NCI-H2029 treated with DMSO at 0.1 percent for 48 hours (cell line): Measurements from ENCODE around the gene APRT.
"Not testable (repeated sequence)": the region's sequence is repeated elsewhere in the genome, so short reads cannot be mapped to it uniquely, and the experiment has no call there.

ENCODE experiments used
- DNase-seq: peaks from one replicate; lab custom pipeline; 2025; lab: John Stamatoyannopoulos, UW

APRT gene

DNA sequence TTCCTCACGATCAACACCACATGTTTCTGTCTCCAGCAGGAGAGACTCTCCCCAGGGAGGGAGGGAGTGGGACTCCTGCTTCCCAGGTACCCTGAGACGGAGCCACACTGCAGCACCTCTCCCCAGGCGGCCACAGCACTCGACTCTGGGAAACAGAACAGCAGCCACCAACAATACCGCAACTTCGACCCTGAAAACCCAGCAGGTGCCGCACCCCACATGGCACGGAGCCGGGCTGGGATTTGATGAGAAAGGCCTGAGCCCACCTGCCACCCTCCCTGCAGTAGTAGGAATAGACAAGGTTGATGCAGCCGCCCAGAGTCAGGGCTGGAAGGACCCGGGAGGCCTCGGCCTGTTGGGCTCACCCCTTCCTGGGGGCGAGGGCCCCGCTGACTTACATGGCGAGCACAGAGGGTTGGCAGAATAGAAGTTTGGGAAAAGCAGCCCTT, 30.6 kb upstream of the APRT start:
- no peak for DNase-seq

DNA sequence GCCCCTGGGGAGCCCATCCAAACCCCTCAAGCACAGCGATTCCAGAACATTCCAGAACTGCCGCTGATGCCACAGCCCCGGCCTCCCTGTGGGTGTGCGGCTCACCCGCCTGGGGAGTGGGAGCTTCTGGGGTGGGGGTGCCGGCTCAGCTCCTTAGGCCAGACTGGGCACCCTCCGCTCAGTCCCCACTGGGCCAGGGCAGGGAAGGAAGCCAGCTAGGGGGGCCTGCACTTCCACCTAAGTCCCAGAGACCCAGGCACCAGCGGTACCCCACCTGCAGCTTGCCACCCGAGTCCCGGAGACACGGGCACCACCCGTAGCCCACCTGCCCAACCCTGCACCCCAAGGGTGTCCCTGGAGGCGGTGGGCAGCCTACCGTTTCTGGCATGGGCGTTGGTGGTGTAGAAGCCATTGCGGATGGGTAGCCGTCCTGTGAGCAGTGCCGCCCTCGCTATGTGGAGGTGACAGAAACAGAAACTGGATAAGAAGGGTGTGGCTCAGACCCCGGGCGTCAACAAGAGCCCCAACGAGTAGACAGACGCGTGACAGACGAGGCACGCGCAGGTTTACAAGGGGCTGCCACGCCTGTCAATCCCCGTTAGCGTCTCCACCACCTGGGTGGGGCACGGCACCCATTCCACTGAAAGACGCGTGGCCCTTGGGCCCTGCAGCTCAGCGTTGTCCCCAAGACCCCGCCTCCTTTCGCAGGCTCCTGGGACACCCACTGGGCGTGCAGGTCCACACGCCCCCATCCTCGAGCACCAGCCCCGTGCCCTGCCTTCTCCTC, 30.0 kb upstream of the APRT start:
- DNase-seq: no peak

DNA sequence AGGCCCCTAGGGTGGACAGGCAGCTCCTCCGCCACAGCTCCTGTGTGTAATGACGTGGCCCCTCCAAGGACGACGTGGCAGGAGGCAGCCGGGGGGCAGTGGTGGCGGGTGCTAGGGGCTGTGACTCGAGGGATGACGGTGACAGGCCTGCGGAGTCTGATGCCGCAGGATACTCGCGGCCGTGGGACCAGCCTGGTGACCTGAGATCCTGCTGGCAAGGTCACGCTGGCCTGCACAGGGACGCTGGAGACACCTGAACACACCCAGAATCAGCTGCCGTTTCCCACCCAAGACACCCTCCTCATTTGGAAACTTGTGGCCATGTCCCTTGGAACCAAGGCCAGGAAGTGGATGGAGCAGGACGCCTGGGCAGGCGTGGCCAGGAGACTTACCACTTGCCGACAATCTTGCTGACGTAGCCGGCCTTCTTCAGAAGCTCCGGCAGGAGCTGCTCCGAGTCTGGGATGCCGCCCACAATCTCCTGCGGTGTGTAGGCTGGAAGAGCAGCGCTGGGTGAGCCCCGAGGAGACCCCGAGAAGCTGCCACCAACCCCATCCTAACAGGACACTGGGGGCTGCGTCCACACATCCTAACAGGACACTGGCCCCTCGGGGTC, 29.0 kb upstream of the APRT start:
- DNase-seq: no peak

DNA sequence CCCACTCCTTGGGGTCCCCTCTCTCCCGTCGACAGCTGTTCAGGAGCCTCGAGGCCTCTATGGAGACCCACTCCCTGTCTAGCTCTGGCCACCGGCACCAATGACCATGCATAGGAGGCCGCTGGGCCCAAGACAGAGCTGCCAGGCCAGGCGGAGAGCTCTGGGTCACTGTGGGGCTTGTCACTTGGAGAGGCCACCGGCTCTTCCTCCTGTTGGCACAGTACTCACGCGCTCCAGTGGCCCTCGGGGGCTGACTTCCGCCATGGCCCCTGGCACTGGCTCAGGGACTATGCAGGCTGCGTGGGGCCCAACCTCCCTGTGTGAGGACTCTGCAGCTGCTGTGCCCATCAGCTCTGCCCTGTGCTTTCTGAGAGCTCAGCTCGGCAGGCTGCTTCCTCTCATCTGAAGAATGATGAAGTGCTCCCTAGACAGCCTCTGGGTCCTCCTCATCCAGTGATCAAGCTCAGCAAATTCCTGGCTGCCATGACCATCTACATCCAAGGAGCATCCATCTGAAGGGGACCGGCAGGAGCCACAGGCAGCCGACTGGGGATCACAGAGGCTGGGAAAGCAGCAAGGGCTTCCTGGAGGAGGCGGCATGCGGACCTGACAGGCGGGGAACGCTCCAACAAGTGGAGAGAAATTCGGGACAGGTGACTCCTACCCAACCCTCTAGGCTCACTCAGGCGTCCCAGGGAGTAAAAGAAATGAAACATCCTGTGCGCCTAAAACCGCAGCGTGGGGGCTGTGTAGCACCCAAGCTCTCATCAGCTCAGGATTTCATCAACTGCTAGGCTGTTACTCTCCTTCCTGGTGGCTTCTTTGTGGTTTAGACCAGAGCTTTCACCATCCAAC, 28.2 kb upstream of the APRT start:
- DNase-seq: no peak

DNA sequence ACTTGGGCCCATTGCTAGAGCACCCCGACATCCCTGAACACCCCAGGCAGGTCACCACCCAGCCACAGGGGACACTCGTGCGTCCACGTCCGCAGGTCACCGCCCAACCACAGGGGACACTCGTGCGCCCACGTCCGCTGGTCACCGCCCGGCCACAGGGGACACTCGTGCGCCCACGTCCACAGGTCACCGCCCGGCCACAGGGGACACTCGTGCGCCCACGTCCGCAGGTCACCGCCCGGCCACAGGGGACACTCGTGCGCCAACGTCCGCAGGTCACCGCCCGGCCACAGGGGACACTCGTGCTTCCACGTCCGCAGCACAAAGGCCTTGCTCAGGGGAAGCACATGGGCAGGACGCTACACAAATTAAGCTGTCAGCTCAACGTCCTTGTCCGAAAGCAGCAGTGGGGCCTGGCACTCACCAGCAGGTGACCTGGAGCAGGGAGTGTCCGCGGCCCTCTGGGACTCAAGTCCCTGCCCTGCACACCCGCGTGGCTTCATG, 27.4 kb upstream of the APRT start:
- no peak for DNase-seq

DNA sequence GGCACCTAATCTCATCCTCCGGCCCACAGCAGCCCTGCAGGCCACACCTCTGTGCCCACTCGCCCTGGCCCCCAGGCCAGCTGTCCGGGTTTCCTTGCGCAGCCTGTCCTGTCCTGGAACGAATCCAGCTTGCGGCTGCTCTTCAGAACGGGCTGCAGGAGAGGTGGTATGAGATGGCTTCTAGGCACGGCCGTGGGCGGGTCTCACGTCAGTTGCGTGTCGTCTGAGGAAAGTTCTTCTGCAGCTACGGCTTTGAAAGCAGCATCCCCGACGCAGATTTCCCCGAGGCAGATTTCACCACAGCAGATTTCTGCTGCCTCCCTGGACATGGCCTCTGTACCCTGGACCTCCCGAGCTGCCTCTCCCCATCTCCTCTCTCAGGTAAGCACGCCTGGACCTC, 26.8 kb upstream of the APRT start:
- no peak for DNase-seq

DNA sequence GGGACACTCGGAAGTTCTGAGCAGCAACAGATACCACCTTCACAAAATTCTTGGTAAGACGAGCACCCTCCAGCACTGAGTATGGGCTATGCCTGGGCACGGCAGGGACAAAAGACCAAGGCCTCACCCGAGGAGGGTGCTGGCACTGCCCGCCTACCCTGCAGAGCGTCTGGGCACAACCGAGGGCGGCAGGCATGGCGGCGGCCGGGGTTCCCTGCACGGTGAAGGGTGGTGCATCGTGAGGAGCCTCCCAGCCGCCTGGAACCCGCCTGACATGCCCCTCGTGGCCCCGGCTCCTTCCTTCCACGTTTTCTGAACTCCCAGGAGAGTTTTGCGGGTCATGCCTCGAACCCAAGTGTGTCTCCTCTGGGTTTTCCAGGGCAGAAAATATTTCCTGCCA, 26.1 kb upstream of the APRT start:
- DNase-seq: no peak

DNA sequence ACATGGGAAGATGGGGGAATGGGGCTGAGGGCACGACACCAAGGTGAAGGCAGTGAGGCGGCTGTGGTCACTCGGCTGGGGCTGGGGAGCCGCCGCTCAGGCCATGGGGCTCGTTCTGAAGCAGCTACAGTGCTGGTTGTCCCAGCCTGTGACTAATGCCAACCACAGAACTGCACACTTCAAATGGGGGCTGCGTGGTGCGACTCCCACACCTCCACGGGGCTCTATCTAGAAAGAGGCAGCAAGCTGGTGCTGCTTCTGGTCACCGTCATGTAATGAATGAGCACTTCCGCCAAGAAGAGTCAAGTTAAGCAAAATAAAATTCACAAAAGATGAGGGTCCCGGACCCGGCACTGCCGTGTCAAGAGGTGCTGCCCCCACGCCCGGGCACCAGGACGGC, 25.1 kb upstream of the APRT start:
- DNase-seq: no peak

DNA sequence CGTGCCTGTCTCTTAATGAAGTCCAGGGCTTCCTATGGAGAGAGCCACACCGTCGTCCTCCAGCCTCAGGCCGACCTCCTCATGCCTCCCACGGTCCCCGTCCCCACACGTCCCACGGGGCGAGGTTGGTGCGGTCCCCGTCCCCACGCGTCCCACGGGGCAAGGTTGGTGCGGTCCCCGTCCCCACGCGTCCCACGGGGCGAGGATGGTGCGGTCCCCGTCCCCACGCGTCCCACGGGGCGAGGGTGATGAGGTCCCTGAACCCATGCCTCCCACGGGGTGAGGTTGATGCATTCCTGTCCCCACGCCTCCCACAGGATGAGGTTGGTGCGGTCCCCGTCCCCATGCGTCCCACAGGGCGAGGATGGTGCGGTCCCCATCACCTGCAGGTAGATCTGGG, 24.1 kb upstream of the APRT start:
- DNase-seq: no peak

DNA sequence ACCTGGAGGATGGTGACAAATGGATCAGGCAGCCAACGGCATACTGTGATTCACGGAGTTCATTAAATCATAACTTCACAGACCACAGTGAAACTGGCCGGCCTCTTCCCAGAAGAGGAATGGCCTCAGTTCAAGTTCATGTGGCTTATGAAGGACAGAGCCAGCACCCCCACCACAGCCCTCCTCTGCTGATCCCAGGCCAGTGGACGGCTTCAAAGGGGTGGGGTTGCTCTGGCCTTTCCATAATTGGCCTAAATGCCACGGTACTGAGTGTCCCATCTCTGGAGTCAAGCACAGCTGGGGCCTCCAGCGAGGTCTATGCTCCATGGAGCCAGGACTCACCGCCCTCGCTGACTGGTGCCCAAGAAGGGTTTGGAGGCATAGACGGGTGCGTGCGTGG, 23.7 kb upstream of the APRT start:
- no peak for DNase-seq

DNA sequence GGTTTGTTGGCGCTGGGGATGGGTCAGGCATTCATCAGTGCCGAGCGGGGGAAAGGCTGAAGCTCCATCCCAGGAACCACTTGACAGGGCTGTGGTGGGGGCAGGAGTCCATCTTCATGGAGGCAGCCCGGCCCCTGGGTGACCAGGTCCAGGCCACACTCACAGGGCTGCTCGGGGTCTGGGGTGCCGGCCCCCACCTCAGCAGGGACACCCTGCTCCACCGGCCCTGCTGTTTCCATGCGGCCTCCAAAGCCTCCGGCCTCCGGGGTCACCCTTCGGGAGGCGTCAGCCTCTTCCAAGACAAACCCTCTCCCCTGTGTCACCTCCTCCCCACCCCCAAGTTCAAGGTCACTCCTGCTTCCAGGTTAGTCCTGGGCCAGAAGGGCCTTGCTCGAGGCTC, 22.9 kb upstream of the APRT start:
- DNase-seq: no peak

DNA sequence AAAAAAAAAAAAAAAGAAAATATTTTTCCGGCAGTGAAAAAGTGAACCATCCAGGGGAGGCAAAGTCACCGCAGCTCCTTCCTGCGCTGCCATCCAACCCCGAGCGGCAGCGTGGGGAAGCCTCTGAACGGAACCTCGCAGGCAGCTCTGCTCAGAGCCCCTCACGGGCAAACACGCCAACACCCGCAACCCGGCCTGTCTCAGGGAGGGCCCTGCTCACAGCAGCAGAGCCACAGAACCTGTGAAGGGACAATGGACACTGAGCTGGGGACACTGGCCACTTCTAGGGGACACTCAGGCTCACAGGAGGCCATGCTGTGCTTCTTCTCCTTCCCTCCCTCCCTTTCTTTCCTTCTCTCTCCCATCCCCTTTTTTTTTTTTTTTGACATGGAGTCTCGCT, 21.4 kb upstream of the APRT start:
- DNase-seq: no peak

DNA sequence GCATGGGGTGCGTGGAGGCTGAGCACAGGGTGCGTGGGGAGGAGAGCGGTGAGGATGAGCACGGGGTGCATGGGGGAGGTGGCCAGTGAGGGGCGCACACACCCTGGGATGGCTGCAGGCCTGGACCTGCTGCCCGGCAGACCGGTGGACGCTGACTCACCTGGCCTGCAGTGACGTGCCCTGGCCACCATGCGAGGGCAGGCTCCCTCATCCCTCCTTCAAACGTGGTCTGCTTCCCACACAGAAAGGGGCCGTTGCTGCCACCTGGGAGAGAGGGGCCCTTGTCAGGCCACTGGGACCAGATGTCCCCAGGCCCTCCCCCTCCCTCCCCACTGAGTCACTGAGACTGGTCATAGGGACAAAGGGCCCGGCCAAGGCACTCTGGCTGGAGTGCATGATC, 20.1 kb upstream of the APRT start:
- DNase-seq: no peak

DNA sequence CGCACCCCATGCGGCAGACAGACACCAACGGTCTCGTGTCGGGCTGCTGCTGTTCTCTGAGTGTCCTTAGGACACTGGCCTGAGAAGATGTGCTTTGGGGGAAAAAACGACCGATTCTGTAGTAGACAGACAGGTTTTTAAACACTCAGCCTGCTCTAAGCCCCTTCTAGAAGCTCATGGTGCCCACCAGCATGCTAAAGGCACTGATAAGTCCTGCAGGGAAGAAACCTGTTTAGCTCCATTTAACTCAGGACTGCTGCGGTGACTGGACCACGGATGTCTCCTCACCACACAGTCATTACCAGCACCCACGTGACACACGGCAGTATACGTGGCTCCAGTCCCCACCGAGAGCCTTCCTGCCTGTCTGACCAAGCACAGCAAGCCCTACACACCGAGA, 19.1 kb upstream of the APRT start:
- no peak for DNase-seq

DNA sequence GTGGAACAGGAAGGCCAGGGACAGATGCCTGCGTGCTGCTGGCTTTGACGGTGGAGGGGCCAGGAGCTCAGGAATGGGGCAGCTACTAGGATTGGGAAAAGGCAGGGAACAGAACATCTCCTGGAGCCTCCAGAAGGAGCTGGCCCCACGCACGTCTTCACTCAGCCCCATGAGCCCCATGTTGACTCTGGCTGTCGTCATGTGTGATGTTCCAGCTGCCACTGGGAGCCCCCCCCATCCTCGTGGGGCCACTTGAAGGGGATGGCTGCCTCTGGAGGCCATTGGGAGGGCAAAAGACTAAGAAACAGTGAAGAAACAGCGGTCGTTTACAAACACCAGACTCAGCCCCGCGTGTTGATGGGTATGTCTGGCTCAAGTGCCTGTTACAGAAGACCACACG, 18.5 kb upstream of the APRT start:
- DNase-seq: no peak

DNA sequence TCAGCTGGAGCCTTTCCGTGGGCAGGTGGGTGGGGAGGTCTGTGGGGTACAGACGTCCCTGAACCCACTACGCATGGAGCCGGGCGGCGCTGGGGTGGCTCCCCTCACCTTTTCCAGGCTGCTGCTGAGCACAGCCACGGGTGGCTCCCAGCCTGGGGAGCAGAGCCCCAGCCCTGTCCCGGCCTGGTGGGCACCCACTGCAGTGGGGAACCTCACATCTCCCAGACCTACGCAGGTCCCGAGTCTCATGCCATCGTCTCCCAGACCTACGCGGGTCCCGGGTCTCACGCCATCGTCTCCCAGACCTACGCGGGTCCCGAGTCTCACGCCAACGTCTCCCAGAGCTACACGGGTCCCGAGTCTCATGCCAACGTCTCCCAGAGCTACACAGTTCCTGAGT, 17.0 kb upstream of the APRT start:
- no peak for DNase-seq

DNA sequence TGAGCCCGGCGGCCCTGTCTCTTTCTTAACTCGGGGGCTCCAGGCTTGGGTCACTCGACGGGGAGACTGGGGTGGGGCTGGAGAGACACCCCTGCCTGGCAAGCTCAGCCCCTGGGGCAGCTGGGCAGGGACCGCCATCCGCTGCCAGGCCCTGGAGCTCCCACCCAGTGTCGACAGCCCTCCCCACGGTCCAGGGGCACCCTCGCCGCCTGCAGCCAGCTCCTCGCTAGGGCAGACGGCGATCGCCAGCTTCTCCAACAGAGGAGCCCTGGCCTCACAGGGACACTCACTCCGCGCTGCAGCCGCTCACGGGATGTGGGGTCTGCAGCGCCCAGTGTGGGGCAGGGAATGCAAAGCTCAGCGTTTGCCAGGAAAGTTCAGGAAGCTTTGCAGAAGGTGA, 16.0 kb upstream of the APRT start:
- no peak for DNase-seq

DNA sequence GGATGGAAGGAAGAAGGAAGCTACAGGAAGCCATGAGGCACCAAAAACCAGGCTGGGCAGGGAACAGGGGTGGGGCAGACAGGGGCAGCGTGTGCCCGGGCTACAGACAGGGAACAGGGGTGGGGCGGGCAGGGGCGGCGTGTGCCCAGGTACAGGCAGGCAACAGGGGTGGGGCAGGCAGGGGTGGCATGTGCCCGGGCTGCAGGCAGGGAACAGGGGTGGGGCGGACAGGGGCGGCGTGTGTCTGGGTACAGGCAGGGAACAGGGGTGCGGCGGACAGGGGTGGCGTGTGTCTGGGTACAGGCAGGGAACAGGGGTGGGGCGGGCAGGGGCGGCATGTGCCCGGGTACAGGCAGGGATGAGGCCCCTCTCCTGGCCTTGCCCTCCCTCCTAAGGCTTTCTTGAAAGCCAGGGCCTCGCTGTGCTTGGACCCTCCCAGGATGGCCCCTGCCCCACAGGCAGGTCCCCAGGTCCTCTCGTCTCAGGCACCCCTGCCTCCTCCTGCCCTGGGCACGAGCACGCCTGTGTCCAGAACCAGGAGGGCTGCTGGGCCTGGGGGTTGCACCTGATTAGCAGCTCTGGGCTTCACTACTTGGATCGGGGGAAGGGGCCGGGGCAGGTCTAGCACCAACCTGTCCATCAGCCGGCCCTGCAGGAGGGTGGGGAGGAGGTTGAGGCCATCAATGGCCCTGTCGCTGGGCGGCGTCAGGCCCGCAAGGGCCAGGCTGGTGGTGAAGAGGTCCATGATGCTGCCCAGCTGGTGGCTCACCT, 14.5 kb upstream of the APRT start:
- no peak for DNase-seq

DNA sequence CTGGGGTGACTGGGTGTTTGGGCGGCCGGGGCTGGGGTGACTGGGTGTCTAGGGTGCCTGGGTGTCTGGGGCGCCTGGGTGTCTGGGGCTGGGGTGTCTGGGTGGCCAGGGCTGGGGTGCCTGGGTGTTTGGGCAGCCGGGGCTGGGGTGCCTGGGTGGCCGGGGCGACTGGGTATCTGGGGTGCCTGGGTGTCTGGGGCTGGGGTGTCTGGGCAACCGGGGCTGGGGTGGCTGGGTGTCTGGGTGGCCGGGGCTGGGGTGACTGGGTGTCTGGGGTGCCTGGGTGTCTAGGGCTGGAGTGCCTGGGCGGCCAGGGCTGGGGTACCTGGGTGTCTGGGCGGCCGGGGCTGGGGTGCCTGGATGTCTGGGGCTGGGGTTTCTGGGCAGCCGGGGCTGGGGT, 13.4 kb upstream of the APRT start:
- no peak for DNase-seq

DNA sequence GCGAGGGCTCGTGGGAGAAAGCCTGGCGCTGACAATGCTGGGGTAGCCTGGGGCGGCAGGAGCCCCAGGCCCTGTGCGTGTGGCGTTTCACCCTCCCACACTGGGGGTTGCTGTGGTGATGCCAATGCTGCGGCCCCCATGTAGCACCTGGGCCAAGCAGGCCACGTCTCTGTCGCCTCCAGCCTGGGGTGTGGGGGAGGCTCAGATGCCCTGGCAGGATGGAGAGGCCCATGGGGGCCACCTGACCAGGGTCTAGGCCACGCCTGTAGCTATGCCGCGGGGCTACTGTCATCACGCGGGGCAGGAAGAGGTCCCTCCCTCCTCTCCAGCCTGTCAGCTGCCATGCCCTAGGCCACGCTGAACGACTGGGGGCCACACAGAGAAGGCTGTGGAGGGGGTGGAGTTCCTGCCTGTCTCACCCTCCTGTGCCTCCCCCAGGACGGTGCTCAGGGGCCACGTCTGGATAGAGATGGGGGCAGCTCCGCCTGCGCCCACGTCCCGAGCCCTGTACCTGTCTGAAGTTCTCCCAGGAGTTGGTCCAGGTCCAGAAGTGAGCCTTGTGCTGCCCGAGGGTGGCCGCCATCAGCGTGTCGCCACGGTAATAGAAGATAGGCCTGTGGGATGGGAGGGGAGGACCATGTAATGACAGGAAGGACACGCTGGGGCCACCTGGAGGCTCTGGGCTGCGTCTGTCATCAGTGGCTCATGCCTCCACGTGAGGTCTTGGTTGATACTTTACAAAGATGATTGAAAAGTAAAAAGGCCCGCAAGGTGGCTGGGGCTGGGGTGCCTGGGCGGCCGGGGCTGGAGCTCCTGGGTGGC, 12.7 kb upstream of the APRT start:
- no peak for DNase-seq

DNA sequence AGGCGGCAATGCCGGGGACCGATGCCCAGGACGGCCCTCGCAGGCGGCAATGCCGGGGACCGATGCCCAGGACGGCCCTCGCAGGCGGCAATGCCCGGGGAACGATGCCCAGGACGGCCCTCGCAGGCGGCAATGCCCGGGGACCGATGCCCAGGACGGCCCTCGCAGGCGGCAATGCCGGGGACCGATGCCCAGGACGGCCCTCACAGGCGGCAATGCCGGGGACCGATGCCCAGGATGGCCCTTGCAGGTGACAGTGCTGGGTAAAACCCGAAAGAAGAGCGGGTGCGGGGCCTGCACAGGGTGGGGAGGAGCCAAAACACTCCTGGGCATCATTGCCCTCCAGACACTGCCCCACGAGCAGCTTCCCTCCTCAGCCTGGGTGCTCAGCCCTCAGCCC, 11.9 kb upstream of the APRT start:
- not testable (repeated sequence) for DNase-seq
